ENCODE measurements around the gene DLX3. TPM values are rescaled to one million over a fixed set of nuclear protein-coding genes. Genes with fewer than 3 reads are reported as not detected.

The DLX3 gene
- total RNA-seq, 1 experiment from 2014 or later = 1.2 TPM

GRCh38 chr17:50022463-50023130 lies 27.6 kb upstream of the DLX3 start:
- Histone ChIP-seq H3K4me2 (ENCODE audit: insufficient read depth, insufficient read length, low read length) (no peak overlapping the region), H3K4me1 (ENCODE audit: insufficient read depth, low read length) (no peaks in the 10 kb centered on the region), H3K27ac (ENCODE audit: insufficient read length, low read depth, low read length) (no peak overlapping the region), H3K79me1 (ENCODE audit: insufficient read depth, low read depth, low read length, poor library complexity, severe bottlenecking) (no peaks in the 10 kb centered on the region), H3K9me3 (ENCODE audit: control insufficient read depth, low read depth, low read length) (no peaks in the 10 kb centered on the region), H4K91ac (ENCODE audit: insufficient read length, low read depth, low read length) (no peak overlapping the region), H2BK12ac (ENCODE audit: insufficient read length, low read depth, low read length) (no peak overlapping the region), H3K9ac (ENCODE audit: extremely low read depth, insufficient read length, low read length) (no peak overlapping the region), H3K27me3 (ENCODE audit: insufficient read depth, low read length) (no peaks in the 10 kb centered on the region), H3K18ac (ENCODE audit: insufficient read length, low read depth, low read length) (no peak overlapping the region), H2BK5ac (ENCODE audit: insufficient read length, low read length) (no peak overlapping the region), H3K79me2 (ENCODE audit: insufficient read depth, low read length) (no peaks in the 10 kb centered on the region), H2BK120ac (ENCODE audit: low read depth, low read length, poor library complexity, severe bottlenecking) (no peak overlapping the region), H3K23me2 (ENCODE audit: insufficient read length, low read depth, low read length, poor library complexity, severe bottlenecking) (no peaks in the 10 kb centered on the region), H3K56ac (ENCODE audit: insufficient read length, low read depth, low read length) (no peak overlapping the region), H3K4ac (ENCODE audit: low read depth, low read length) (no peak overlapping the region), H2BK15ac (ENCODE audit: low read depth, low read length) (no peak overlapping the region), H4K5ac (ENCODE audit: insufficient read length, low read depth, low read length) (no peak overlapping the region), H2AK5ac (ENCODE audit: insufficient read length, low read length) (no peak overlapping the region), H2AFZ (ENCODE audit: low read length) (no peak overlapping the region), H3K23ac (ENCODE audit: insufficient read length, low read depth, low read length) (no peak overlapping the region), H3T11ph (ENCODE audit: low read length) (no peak overlapping the region), H2BK20ac (ENCODE audit: low read depth, low read length, poor library complexity, severe bottlenecking) (no peak overlapping the region), H4K8ac (replicated peaks; ENCODE audit: insufficient read length, low read depth, low read length) (no peak overlapping the region), H3K14ac (ENCODE audit: insufficient read depth, low read length) (no peak overlapping the region), H4K20me1 (ENCODE audit: control insufficient read depth, insufficient read depth, insufficient read length) (no peaks in the 10 kb centered on the region)
- DNase-seq = no peak
- Mint-ChIP-seq H3K36me3 (ENCODE audit: insufficient read depth in 1 of 3, low read depth in 3 of 3) (no peaks in the 10 kb centered on the region), H3K27me3 (ENCODE audit: low read depth) (peaks cover 13% of the 10 kb centered on the region), H3K4me3 (peak overlapping the region in 1 of 2 experiments; percentile 46; a peak in 1 of 5 replicates), H3K9me3 (no peaks in the 10 kb centered on the region), H3K27ac (no peak overlapping the region), H3K4me1 (peaks cover 7 to 11% of the 10 kb centered on the region in 2 experiments)
- TF ChIP-seq CTCF (conservative IDR thresholded peaks at IDR 0.05) = no peak
- WGBS (ENCODE audit: extremely low coverage, insufficient read length, low lambda C conversion rate) = no CpG with 5 or more reads among the region's 6 CpGs
